T-helper 1 cell treated with Interleukin-12 subunit alpha and Interleukin-12 subunit beta and Interleukin-4 antibody, amounts not matched to agents 30 μg/mL and 1 μg/mL, for 36 hours (primary cell): Measurements from ENCODE around the gene SP3.

Experiments
- H3K27ac Mint-ChIP-seq: one replicate; pipeline ENCODE4 v1.8.0; 2021; ENCODE audit warnings: mild to moderate bottlenecking, mixed read lengths
- H3K27me3 Mint-ChIP-seq: one replicate; pipeline ENCODE4 v1.8.0; 2021; ENCODE audit warnings: low read depth, mixed read lengths
- H3K36me3 Mint-ChIP-seq: one replicate; pipeline ENCODE4 v1.8.0; 2021; ENCODE audit warnings: low read depth, mixed read lengths
- H3K4me1 Mint-ChIP-seq: one replicate; pipeline ENCODE4 v1.8.0; 2021; ENCODE audit warnings: low read depth, mixed read lengths
- H3K4me3 Mint-ChIP-seq: one replicate; pipeline ENCODE4 v1.8.0; 2021; ENCODE audit warnings: mild to moderate bottlenecking, moderate library complexity, mixed read lengths
- H3K9me3 Mint-ChIP-seq: one replicate; pipeline ENCODE4 v1.8.0; 2021; ENCODE audit warnings: mixed read lengths

Gene SP3

DNA sequence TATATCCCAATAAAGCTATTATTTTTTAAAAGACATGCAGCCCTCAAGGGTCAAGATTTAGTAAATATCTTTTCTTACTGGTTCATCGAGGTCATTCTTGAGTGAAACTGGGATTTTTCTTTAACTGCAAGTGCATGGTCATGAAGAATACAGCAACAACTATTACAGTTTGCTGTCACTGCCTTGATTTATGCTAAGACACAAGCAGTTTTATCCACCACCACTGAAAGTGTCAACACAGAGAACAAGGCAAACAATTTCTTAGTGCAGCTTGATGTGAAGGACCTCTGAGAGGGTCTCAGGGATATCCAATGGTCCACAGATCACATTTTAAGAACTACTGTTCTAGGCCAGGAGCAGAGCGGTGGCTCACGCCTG lies 12.1 kb downstream of the SP3 start:
- H3K4me3 Mint-ChIP-seq: no peak overlapping the region

DNA sequence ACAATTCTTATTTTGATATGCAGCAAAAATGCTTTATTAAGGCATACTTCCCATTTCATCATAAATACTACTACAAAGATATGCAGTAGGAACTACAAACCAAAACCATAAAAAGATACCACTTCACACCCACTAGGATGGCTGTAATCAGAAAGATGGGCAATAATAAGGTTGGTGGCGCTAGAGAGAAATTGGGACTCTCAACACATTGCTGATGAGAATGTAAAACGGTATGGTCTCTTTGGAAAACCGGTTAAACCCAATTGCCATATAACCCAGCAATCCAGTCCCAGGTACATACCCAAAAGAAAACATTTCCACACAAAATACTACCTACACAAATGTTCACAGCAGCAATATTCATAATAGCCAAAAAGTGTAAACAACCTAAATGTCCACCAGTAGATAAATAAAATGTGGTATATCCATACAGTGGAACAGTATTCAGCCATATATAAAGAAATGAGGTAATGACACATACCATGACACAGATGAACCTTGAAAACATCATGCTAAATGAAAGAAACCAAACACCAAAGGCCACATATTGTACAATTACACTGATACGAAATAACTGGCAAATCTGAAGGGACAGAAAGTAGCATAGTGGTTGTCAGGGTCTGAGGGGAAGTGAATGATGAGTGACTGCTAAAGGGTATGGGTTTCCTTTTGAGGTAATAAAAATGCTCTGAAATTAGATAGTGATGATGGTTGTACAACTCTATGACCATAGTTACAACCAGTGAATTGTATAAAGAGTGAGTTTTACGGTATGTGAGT lies 12.7 kb downstream of the SP3 start:
- H3K27ac Mint-ChIP-seq: no peak overlapping the region
- H3K4me3 Mint-ChIP-seq: no peak overlapping the region
- peaks cover 55% of the 10 kb centered on the region for H3K4me1 Mint-ChIP-seq
- no peaks in the 10 kb centered on the region for H3K27me3 Mint-ChIP-seq
- peaks cover 62% of the 10 kb centered on the region for H3K36me3 Mint-ChIP-seq
- no peaks in the 10 kb centered on the region for H3K9me3 Mint-ChIP-seq

More for the DNA sequence above, 12.1 kb downstream of the SP3 start:
- no peaks in the 10 kb centered on the region for H3K9me3 Mint-ChIP-seq
- H3K36me3 Mint-ChIP-seq: peaks cover 61% of the 10 kb centered on the region
- peaks cover 52% of the 10 kb centered on the region for H3K4me1 Mint-ChIP-seq
- H3K27ac Mint-ChIP-seq: no peak overlapping the region
- H3K27me3 Mint-ChIP-seq: no peaks in the 10 kb centered on the region

- Mint-ChIP-seq H3K4me3 (no peak overlapping the region), H3K36me3 (peaks cover 45% of the 10 kb centered on the region), H3K9me3 (no peaks in the 10 kb centered on the region), H3K27me3 (no peaks in the 10 kb centered on the region), H3K27ac (no peak overlapping the region), H3K4me1 (peaks cover 36% of the 10 kb centered on the region)
These were observed 16.3 kb downstream of the SP3 start for GRCh38 chr2:173948842-173949241.

- no peaks in the 10 kb centered on the region for H3K27me3 Mint-ChIP-seq
- peaks cover 39% of the 10 kb centered on the region for H3K4me1 Mint-ChIP-seq
- no peak overlapping the region for H3K4me3 Mint-ChIP-seq
- H3K9me3 Mint-ChIP-seq: no peaks in the 10 kb centered on the region
- H3K36me3 Mint-ChIP-seq: peaks cover 43% of the 10 kb centered on the region
- H3K27ac Mint-ChIP-seq: no peak overlapping the region
These were observed 17.0 kb downstream of the SP3 start for GRCh38 chr2:173948198-173948597.

GRCh38 chr2:173947131-173947530 lies 18.0 kb downstream of the SP3 start:
- peaks cover 34% of the 10 kb centered on the region for H3K4me1 Mint-ChIP-seq
- H3K4me3 Mint-ChIP-seq: no peak overlapping the region
- H3K9me3 Mint-ChIP-seq: no peaks in the 10 kb centered on the region
- no peaks in the 10 kb centered on the region for H3K27me3 Mint-ChIP-seq
- H3K27ac Mint-ChIP-seq: no peak overlapping the region
- peaks cover 34% of the 10 kb centered on the region for H3K36me3 Mint-ChIP-seq

- Mint-ChIP-seq H3K4me1 (peaks cover 42% of the 10 kb centered on the region), H3K36me3 (peaks cover 24% of the 10 kb centered on the region), H3K27ac (no peak overlapping the region), H3K4me3 (no peak overlapping the region), H3K9me3 (no peaks in the 10 kb centered on the region), H3K27me3 (no peaks in the 10 kb centered on the region)
These were observed 21.4 kb downstream of the SP3 start for GRCh38 chr2:173943738-173944137.

GRCh38 chr2:173942861-173943523 lies 22.2 kb downstream of the SP3 start:
- Mint-ChIP-seq H3K36me3 (peaks cover 24% of the 10 kb centered on the region), H3K27ac (no peak overlapping the region), H3K4me3 (no peak overlapping the region), H3K4me1 (peaks cover 43% of the 10 kb centered on the region), H3K27me3 (no peaks in the 10 kb centered on the region), H3K9me3 (no peaks in the 10 kb centered on the region)

- H3K9me3 Mint-ChIP-seq: no peaks in the 10 kb centered on the region
- no peaks in the 10 kb centered on the region for H3K27me3 Mint-ChIP-seq
- H3K36me3 Mint-ChIP-seq: peaks cover 16% of the 10 kb centered on the region
- peaks cover 35% of the 10 kb centered on the region for H3K4me1 Mint-ChIP-seq
- H3K27ac Mint-ChIP-seq: no peak overlapping the region
- no peak overlapping the region for H3K4me3 Mint-ChIP-seq
These were observed 23.6 kb downstream of the SP3 start for GRCh38 chr2:173941567-173941966.

DNA sequence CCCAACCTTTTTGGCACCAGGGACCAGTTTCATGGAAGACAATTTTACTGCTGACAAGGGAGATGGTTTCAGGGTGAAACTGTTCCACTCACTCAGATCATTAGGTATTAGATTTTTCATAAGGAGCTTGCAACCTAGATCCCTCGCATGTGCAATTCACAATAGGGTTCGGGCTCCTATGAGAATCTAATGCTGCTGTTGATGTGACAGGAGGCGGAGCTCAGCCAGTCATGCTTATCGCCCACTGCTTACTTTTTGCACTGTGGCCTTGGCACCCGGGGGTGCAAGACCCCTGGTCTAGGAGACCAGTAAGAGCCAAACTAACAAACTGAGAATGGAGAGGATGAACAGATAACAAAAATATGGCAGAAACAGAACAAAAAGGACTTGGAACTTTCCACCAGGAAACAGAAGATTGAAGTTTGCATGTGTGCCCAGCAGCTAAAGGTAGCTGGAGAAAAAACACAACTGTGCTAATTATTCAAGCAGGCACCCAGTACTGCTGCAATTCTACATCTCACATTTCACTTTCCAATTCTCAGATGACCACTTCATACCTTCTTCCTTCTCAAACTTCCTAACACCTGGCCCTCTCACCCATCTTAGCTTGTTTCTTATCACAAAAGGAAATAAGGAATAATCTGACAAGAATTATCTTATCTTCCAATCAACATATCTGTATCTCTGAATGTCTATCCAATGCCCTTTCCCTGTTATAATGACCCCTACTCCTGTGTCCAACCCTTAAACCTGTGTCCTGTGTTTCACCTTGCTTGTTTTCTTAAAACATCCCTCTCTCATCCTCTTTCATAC lies 24.8 kb downstream of the SP3 start:
- Mint-ChIP-seq H3K4me1 (peaks cover 35% of the 10 kb centered on the region), H3K27me3 (no peaks in the 10 kb centered on the region), H3K4me3 (no peak overlapping the region), H3K36me3 (peaks cover 15% of the 10 kb centered on the region), H3K27ac (peak overlapping the region; percentile 2), H3K9me3 (no peaks in the 10 kb centered on the region)

- no peaks in the 10 kb centered on the region for H3K27me3 Mint-ChIP-seq
- H3K4me1 Mint-ChIP-seq: peaks cover 34% of the 10 kb centered on the region
- H3K36me3 Mint-ChIP-seq: peaks cover 12% of the 10 kb centered on the region
- H3K27ac Mint-ChIP-seq: no peak overlapping the region
- no peak overlapping the region for H3K4me3 Mint-ChIP-seq
- no peaks in the 10 kb centered on the region for H3K9me3 Mint-ChIP-seq
These were observed 26.3 kb downstream of the SP3 start for GRCh38 chr2:173938700-173939384.

DNA sequence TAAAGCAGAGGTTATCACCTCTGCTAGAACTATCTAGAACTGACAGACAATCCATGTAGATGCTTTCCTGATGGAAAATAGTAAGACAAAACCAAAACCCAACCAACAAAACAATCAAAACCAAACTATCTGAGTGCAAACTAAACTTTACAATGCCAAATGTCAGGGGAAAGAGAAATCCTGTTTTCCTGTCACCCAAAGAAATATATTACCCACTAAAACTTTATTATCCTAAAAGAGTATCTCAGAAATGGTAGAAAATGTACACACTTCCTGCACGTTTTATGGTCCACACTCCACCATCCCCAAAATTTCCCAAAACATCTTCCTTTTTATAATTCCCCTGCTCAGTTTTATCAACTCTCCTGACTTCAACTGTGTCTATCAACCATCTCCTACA lies 29.9 kb downstream of the SP3 start:
- Mint-ChIP-seq H3K4me3 (no peak overlapping the region), H3K9me3 (no peaks in the 10 kb centered on the region), H3K27ac (no peak overlapping the region), H3K36me3 (peaks cover 6% of the 10 kb centered on the region), H3K27me3 (no peaks in the 10 kb centered on the region), H3K4me1 (peaks cover 15% of the 10 kb centered on the region)

DNA sequence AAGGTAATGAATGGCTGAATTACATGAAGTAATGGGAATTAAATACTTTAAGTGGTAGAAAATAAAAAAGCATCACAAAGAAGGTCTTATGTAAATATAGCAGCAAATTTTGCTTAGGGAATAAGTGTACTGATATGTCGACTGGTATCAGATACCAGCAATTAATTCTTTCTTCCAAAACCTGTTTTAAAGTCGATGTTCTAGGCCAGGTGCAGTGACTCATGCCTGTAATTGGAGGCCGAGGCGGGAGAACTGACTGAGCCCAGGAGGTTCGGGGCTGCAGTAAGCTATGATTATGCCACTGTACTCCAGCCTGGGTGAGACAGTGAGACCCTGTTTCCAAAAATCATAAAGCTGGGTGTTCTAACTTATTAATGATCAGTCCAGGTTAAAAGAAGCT lies 30.3 kb downstream of the SP3 start:
- no peaks in the 10 kb centered on the region for H3K27me3 Mint-ChIP-seq
- peaks cover 12% of the 10 kb centered on the region for H3K4me1 Mint-ChIP-seq
- no peak overlapping the region for H3K4me3 Mint-ChIP-seq
- no peaks in the 10 kb centered on the region for H3K9me3 Mint-ChIP-seq
- H3K27ac Mint-ChIP-seq: no peak overlapping the region
- H3K36me3 Mint-ChIP-seq: peaks cover 7% of the 10 kb centered on the region

DNA sequence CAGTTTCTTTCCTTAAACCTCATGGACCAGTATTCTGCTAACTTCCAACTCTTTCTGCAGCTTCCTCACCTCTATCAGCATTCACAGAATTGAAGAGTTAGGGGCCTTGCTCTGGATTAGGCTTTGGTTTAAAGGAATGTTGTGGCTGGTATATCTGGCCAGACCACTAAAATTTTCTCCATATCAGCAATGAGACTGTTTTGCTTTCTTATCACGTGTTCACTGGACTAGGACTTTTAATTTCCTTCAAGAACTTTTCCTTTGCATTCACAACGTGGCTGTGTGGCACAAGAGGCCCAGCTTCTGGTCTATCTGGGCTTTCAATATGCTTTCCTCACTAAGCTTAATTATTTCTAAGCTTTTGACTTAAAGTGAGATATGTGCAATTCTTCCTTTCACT lies 33.4 kb downstream of the SP3 start:
- H3K4me3 Mint-ChIP-seq: no peak overlapping the region
- no peaks in the 10 kb centered on the region for H3K27me3 Mint-ChIP-seq
- H3K9me3 Mint-ChIP-seq: no peaks in the 10 kb centered on the region
- no peak overlapping the region for H3K27ac Mint-ChIP-seq
- peaks cover 8% of the 10 kb centered on the region for H3K4me1 Mint-ChIP-seq
- peaks cover 23% of the 10 kb centered on the region for H3K36me3 Mint-ChIP-seq

DNA sequence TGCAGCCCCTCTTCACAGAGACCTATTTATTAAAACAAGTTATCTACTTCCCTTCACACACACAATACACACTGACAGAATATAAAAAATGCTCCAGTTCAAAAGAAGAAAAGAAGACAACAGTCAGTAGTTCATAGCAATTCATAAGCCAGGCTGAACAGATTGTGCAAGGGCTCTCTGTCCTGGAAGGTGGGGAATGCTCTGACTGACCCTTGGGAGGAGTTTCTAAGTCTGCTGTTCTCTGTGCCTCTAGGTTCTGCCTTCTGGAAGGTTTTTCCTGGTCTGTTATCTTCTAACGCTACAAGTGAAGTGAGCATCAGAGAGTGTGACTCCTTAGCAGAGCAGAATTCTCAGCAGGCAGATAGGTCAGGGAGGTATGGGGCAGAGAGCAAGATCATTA lies 35.7 kb downstream of the SP3 start:
- Mint-ChIP-seq H3K4me1 (peaks cover 10% of the 10 kb centered on the region), H3K4me3 (no peak overlapping the region)

More for the DNA sequence above, 35.7 kb downstream of the SP3 start:
- H3K27me3 Mint-ChIP-seq: no peaks in the 10 kb centered on the region
- no peak overlapping the region for H3K27ac Mint-ChIP-seq
- H3K9me3 Mint-ChIP-seq: no peaks in the 10 kb centered on the region
- H3K36me3 Mint-ChIP-seq: peaks cover 27% of the 10 kb centered on the region
